Measurements from ENCODE around the gene NAXD.
A peak's percentile ranks its signal among the peaks of the same experiment; 100 is the strongest.

NAXD gene

GRCh38 chr13:110610955-110611595 lies 4.3 kb upstream of the NAXD start:
- no peaks in the 10 kb centered on the region for H3K27me3 ChIP-seq (ENCODE audit: insufficient read depth, poor library complexity, severe bottlenecking)
- no peak for TF ChIP-seq POLR2AphosphoS5 (IDR thresholded peaks at IDR 0.05; ENCODE audit: low read depth)
- TF ChIP-seq CTCF (IDR thresholded peaks at IDR 0.05; ENCODE audit: insufficient read depth, low read length): no peak
- TF ChIP-seq GABPA (IDR thresholded peaks at IDR 0.05; ENCODE audit: low read depth): no peak
- no peak for TF ChIP-seq SPI1 (IDR thresholded peaks at IDR 0.05; ENCODE audit: borderline replicate concordance, low read depth)
- no peak for TF ChIP-seq REST (IDR thresholded peaks at IDR 0.05; ENCODE audit: insufficient replicate concordance, low read depth)
- H3K4me3 ChIP-seq (replicated peaks; ENCODE audit: insufficient read depth, low read length): no peak overlapping the region
- no peak overlapping the region for H3K27ac ChIP-seq (replicated peaks)
- DNase-seq (ENCODE audit: low read depth in 1 of 2, low spot score in 1 of 2): no peak

- H3K27me3 ChIP-seq (ENCODE audit: insufficient read depth, poor library complexity, severe bottlenecking): no peaks in the 10 kb centered on the region
- TF ChIP-seq POLR2AphosphoS5 (IDR thresholded peaks at IDR 0.05; ENCODE audit: low read depth) (no peak), SPI1 (IDR thresholded peaks at IDR 0.05; ENCODE audit: borderline replicate concordance, low read depth) (no peak), REST (IDR thresholded peaks at IDR 0.05; ENCODE audit: insufficient replicate concordance, low read depth) (no peak), CTCF (IDR thresholded peaks at IDR 0.05; ENCODE audit: insufficient read depth, low read length) (no peak), GABPA (IDR thresholded peaks at IDR 0.05; ENCODE audit: low read depth) (no peak)
- peak overlapping the region; percentile 89 for H3K4me3 ChIP-seq (replicated peaks; ENCODE audit: insufficient read depth, low read length)
- no peak for DNase-seq (ENCODE audit: low read depth in 1 of 2, low spot score in 1 of 2)
- peak overlapping the region; percentile 68 for H3K27ac ChIP-seq (replicated peaks)
These were observed 382 bp upstream of the NAXD start for GRCh38 chr13:110615005-110615321.

GRCh38 chr13:110616103-110617101 lies 1.1 kb downstream of the NAXD start:
- H3K27me3 ChIP-seq (ENCODE audit: insufficient read depth, poor library complexity, severe bottlenecking): no peaks in the 10 kb centered on the region
- peak overlapping the region; percentile 89 for H3K4me3 ChIP-seq (replicated peaks; ENCODE audit: insufficient read depth, low read length)
- DNase-seq (ENCODE audit: low read depth in 1 of 2, low spot score in 1 of 2): peak in 1 of 2 experiments; percentile 46
- H3K27ac ChIP-seq (replicated peaks): peak overlapping the region; percentile 58
- no peak for TF ChIP-seq REST (IDR thresholded peaks at IDR 0.05; ENCODE audit: insufficient replicate concordance, low read depth)
- TF ChIP-seq POLR2AphosphoS5 (IDR thresholded peaks at IDR 0.05; ENCODE audit: low read depth): no peak
- TF ChIP-seq GABPA (IDR thresholded peaks at IDR 0.05; ENCODE audit: low read depth): no peak
- TF ChIP-seq SPI1 (IDR thresholded peaks at IDR 0.05; ENCODE audit: borderline replicate concordance, low read depth): no peak
- no peak for TF ChIP-seq CTCF (IDR thresholded peaks at IDR 0.05; ENCODE audit: insufficient read depth, low read length)
